Gastrocnemius medialis (tissue), 4 donors: ENCODE data around the gene AP1B1.
"Not testable (repeated sequence)": the region's sequence is repeated elsewhere in the genome, so short reads cannot be mapped to it uniquely, and the experiment has no call there.

Experiments
- POLR2A ChIP-seq, 2 donors: fragments of 450-650 bp; IDR thresholded peaks; one replicate each; pipeline ENCODE4 v1.6.1; 2017; ENCODE audit warnings: antibody characterized with exemption in 2 of 2, mild to moderate bottlenecking in 2 of 2, moderate library complexity in 2 of 2
- TF ChIP-seq, protein P1 (sequence below), 5 experiments: fragments of 450-650 bp in 3 of 5; fragments of 200-600 bp in 2 of 5; sonication (generic) in 2 of 5; IDR thresholded peaks in 4 of 5; conservative IDR thresholded peaks in 1 of 5; 1 replicate in 4 of 5; 2 replicates in 1 of 5; pipeline ENCODE4 v1.5.1; 2016 to 2019; ENCODE audit warnings: antibody characterized with exemption in 5 of 5, mild to moderate bottlenecking in 3 of 5, moderate library complexity in 3 of 5

GRCh38 chr22:29344889-29345288 lies 43.5 kb downstream of the AP1B1 start:
- not testable (repeated sequence) for TF ChIP-seq POLR2A (IDR thresholded peaks at IDR 0.05)
- TF ChIP-seq, protein P1, sequence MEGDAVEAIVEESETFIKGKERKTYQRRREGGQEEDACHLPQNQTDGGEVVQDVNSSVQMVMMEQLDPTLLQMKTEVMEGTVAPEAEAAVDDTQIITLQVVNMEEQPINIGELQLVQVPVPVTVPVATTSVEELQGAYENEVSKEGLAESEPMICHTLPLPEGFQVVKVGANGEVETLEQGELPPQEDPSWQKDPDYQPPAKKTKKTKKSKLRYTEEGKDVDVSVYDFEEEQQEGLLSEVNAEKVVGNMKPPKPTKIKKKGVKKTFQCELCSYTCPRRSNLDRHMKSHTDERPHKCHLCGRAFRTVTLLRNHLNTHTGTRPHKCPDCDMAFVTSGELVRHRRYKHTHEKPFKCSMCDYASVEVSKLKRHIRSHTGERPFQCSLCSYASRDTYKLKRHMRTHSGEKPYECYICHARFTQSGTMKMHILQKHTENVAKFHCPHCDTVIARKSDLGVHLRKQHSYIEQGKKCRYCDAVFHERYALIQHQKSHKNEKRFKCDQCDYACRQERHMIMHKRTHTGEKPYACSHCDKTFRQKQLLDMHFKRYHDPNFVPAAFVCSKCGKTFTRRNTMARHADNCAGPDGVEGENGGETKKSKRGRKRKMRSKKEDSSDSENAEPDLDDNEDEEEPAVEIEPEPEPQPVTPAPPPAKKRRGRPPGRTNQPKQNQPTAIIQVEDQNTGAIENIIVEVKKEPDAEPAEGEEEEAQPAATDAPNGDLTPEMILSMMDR (IDR thresholded peaks at IDR 0.05 in 4 of 5, conservative IDR thresholded peaks at IDR 0.05 in 1 of 5), result not testable (repeated sequence)
